ENCODE measurements around the gene TNS2.
"Not testable (repeated sequence)": the region's sequence is repeated elsewhere in the genome, so short reads cannot be mapped to it uniquely, and the experiment has no call there.

The TNS2 gene

GRCh38 chr12:53090105-53090504, 40.2 kb downstream of the TNS2 start:
- TF ChIP-seq CTCF (IDR thresholded peaks at IDR 0.05; ENCODE audit: low read depth, low read length) = no peak
- no peak for DNase-seq (ENCODE audit: extremely low read depth, low read depth)

- no peak for TF ChIP-seq CTCF (IDR thresholded peaks at IDR 0.05; ENCODE audit: low read depth, low read length)
- DNase-seq (ENCODE audit: extremely low read depth, low read depth) = no peak
These were observed 40.7 kb downstream of the TNS2 start for GRCh38 chr12:53090554-53090953.

- no peak for TF ChIP-seq CTCF (IDR thresholded peaks at IDR 0.05; ENCODE audit: low read depth, low read length)
- no peak for DNase-seq (ENCODE audit: extremely low read depth, low read depth)
These were observed 41.9 kb downstream of the TNS2 start for GRCh38 chr12:53091756-53092155.

GRCh38 chr12:53093777-53094393, 44.0 kb downstream of the TNS2 start:
- no peak for TF ChIP-seq CTCF (IDR thresholded peaks at IDR 0.05; ENCODE audit: low read depth, low read length)
- no peak for DNase-seq (ENCODE audit: extremely low read depth, low read depth)

GRCh38 chr12:53094394-53094787, 44.5 kb downstream of the TNS2 start:
- no peak for DNase-seq (ENCODE audit: extremely low read depth, low read depth)
- TF ChIP-seq CTCF (IDR thresholded peaks at IDR 0.05; ENCODE audit: low read depth, low read length) = no peak

- DNase-seq (ENCODE audit: extremely low read depth, low read depth) = not testable (repeated sequence)
These were observed 45.1 kb downstream of the TNS2 start for GRCh38 chr12:53094796-53095595.

GRCh38 chr12:53095596-53095895, 45.7 kb downstream of the TNS2 start:
- not testable (repeated sequence) for DNase-seq (ENCODE audit: extremely low read depth, low read depth)

- no peak for TF ChIP-seq CTCF (IDR thresholded peaks at IDR 0.05; ENCODE audit: low read depth, low read length)
These were observed 46.4 kb downstream of the TNS2 start for GRCh38 chr12:53096089-53096741.

More at GRCh38 chr12:53096089-53096741, 46.4 kb downstream of the TNS2 start:
- DNase-seq (ENCODE audit: extremely low read depth, low read depth) = peak; percentile 85
